ENCODE data around the gene GFER.

The GFER gene

GRCh38 chr16:1975432-1976215 is 8.4 kb upstream of the GFER start:
- no peak for DNase-seq

GRCh38 chr16:1976216-1976520 is 7.8 kb upstream of the GFER start:
- DNase-seq: no peak

GRCh38 chr16:1976951-1977874 is 6.8 kb upstream of the GFER start:
- no peak for DNase-seq

- no peak for DNase-seq
Observed at GRCh38 chr16:1977875-1978268, 6.1 kb upstream of the GFER start.

GRCh38 chr16:1978476-1979120 is 5.4 kb upstream of the GFER start:
- no peak for DNase-seq

GRCh38 chr16:1979271-1980029 is 4.5 kb upstream of the GFER start:
- DNase-seq: no peak

- DNase-seq: no peak
Observed at GRCh38 chr16:1980030-1980769, 3.8 kb upstream of the GFER start.

GRCh38 chr16:1980770-1981087 is 3.3 kb upstream of the GFER start:
- no peak for DNase-seq

- no peak for DNase-seq
Observed at GRCh38 chr16:1981398-1981836, 2.6 kb upstream of the GFER start, which contains the start of gene NOXO1. TSS of gene NOXO1 (minus strand) at chr16:1981469. CDS start at chr16:1981179, 290 bp downstream.

GRCh38 chr16:1982013-1982433 is 2.0 kb upstream of the GFER start:
- no peak for DNase-seq

- DNase-seq: no peak
Observed at GRCh38 chr16:1982991-1983543, 926 bp upstream of the GFER start.

- no peak for DNase-seq
Observed at GRCh38 chr16:1984347-1985225, 593 bp downstream of the GFER start.

GRCh38 chr16:1985466-1986150 is 1.6 kb downstream of the GFER start:
- DNase-seq: no peak

GRCh38 chr16:1987198-1987597 is 3.2 kb downstream of the GFER start:
- DNase-seq: no peak

GRCh38 chr16:1989209-1990100 is 5.5 kb downstream of the GFER start, which contains the start of gene SYNGR3:
TSS of gene SYNGR3 (plus strand) at chr16:1989970. CDS start at chr16:1990103, 133 bp downstream.
- DNase-seq: no peak

GRCh38 chr16:1990101-1990350 is 6.0 kb downstream of the GFER start:
- DNase-seq: no peak

GRCh38 chr16:1990351-1991134 is 6.5 kb downstream of the GFER start:
- DNase-seq: no peak

- peak in 1 of 2 donors; percentile 14 for DNase-seq
Observed at GRCh38 chr16:1991135-1991551, 7.2 kb downstream of the GFER start.

All from inflammatory macrophage treated with lipopolysaccharide for 1 hour (primary cell).